Measurements from ENCODE around the gene LRBA. TPM values are rescaled to one million over a fixed set of nuclear protein-coding genes. Genes with fewer than 3 reads are reported as not detected.

The LRBA gene
- total RNA-seq, 1 donor from 2014 or later = 66.2 TPM

DNA sequence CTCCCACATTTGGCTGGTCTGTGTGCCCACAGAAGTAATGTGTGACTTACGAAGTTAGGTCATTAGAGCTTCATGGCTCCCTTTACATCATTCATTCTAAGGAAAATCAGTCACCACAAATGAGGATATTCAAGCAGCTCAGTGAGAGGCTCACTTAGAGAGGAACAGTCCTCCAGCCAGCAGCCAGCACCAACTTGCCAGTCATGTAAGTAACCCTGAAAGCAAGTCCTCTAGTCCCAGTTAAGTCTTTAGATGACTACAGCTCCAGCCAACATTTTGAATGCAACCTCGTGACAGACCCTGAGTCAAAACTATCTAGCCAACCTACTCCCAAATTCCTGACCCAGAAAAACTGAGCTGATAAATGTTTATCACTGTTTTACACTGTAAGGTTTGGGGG lies 71.3 kb downstream of the LRBA start:
- Mint-ChIP-seq H3K27me3 (ENCODE audit: low read depth) (no peaks in the 10 kb centered on the region), H3K27ac (no peak overlapping the region), H3K9me3 (no peaks in the 10 kb centered on the region), H3K36me3 (peaks cover 2% of the 10 kb centered on the region), H3K4me1 (peaks cover 13% of the 10 kb centered on the region), H3K4me3 (no peak overlapping the region)
- TF ChIP-seq, protein P1, sequence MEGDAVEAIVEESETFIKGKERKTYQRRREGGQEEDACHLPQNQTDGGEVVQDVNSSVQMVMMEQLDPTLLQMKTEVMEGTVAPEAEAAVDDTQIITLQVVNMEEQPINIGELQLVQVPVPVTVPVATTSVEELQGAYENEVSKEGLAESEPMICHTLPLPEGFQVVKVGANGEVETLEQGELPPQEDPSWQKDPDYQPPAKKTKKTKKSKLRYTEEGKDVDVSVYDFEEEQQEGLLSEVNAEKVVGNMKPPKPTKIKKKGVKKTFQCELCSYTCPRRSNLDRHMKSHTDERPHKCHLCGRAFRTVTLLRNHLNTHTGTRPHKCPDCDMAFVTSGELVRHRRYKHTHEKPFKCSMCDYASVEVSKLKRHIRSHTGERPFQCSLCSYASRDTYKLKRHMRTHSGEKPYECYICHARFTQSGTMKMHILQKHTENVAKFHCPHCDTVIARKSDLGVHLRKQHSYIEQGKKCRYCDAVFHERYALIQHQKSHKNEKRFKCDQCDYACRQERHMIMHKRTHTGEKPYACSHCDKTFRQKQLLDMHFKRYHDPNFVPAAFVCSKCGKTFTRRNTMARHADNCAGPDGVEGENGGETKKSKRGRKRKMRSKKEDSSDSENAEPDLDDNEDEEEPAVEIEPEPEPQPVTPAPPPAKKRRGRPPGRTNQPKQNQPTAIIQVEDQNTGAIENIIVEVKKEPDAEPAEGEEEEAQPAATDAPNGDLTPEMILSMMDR (IDR thresholded peaks at IDR 0.05; ENCODE audit: unreplicated experiment) = no peak
- no peak for DNase-seq (ENCODE audit: low spot score in 2 of 2, unreplicated experiment in 2 of 2)

DNA sequence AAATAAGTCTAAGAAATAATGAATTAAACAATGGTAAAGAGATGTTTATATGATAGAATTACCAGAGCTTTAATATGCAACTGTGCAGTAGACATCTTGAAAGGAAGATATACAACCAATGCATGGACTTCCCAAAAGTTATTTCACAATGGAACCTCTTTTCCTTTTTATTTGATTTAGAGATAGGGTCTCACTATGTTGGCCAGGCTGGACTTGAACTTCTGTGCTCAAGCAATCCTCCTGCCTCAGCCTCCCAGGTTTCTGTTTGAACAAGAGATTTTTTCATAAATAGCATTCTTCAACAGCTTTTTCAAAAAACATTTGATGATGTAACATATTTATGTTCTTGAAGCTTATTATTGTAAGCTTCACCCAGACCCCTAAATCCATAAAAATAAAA lies 72.0 kb downstream of the LRBA start:
- TF ChIP-seq, protein P1 (IDR thresholded peaks at IDR 0.05; ENCODE audit: unreplicated experiment) = no peak
- no peaks in the 10 kb centered on the region for H3K9me3 Mint-ChIP-seq
- no peaks in the 10 kb centered on the region for H3K36me3 Mint-ChIP-seq
- no peak for DNase-seq (ENCODE audit: low spot score in 2 of 2, unreplicated experiment in 2 of 2)
- no peak overlapping the region for H3K4me3 Mint-ChIP-seq
- H3K27ac Mint-ChIP-seq = peak overlapping the region; percentile 56
- H3K27me3 Mint-ChIP-seq (ENCODE audit: low read depth) = no peaks in the 10 kb centered on the region
- H3K4me1 Mint-ChIP-seq = peaks cover 17% of the 10 kb centered on the region

DNA sequence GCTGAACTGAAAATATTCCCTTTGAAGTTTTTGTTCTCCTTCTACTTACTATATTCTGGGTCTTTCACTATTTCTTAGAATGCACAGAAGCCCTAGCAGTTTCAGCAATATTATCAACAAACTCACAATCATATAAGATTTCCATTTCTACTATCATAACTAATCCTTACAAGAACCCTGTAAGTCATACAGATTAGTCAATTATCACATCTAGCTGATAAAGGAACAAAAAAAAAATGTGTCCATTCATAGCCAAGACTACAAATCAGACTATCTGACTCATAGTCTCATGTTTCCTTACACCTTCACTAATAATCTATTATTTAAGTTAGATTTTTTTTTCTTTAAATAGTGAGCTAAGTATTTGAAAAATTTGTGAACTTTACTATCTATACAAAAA lies 72.5 kb downstream of the LRBA start:
- TF ChIP-seq, protein P1 (IDR thresholded peaks at IDR 0.05; ENCODE audit: unreplicated experiment) = no peak
- Mint-ChIP-seq H3K4me3 (no peak overlapping the region), H3K9me3 (no peaks in the 10 kb centered on the region), H3K4me1 (peaks cover 15% of the 10 kb centered on the region), H3K27ac (no peak overlapping the region), H3K36me3 (no peaks in the 10 kb centered on the region), H3K27me3 (ENCODE audit: low read depth) (no peaks in the 10 kb centered on the region)
- no peak for DNase-seq (ENCODE audit: low spot score in 2 of 2, unreplicated experiment in 2 of 2)

DNA sequence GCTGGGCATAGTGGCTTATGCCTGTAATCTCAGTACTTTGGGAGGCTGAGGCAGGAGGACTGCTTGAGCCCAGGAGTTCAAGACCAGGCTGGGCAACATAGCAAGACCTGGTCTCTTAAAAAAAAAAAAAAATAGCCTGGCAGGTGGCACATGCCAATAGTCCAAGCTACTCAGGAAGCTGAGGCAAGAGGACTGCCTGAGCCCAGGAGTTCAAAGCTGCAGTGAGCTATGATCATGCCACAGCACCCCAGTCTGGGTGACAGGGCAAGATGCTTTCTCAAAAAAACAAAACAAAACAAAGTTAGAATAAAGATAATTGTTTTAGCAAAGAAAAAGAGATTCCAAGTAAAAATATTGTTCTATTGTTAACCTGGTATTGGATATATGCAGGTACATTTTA lies 75.0 kb downstream of the LRBA start:
- DNase-seq (ENCODE audit: low spot score in 2 of 2, unreplicated experiment in 2 of 2) = no peak
- Mint-ChIP-seq H3K27ac (no peak overlapping the region), H3K27me3 (ENCODE audit: low read depth) (no peaks in the 10 kb centered on the region), H3K9me3 (no peaks in the 10 kb centered on the region), H3K4me1 (peaks cover 26% of the 10 kb centered on the region), H3K4me3 (no peak overlapping the region), H3K36me3 (no peaks in the 10 kb centered on the region)
- TF ChIP-seq, protein P1 (IDR thresholded peaks at IDR 0.05; ENCODE audit: unreplicated experiment) = no peak

DNA sequence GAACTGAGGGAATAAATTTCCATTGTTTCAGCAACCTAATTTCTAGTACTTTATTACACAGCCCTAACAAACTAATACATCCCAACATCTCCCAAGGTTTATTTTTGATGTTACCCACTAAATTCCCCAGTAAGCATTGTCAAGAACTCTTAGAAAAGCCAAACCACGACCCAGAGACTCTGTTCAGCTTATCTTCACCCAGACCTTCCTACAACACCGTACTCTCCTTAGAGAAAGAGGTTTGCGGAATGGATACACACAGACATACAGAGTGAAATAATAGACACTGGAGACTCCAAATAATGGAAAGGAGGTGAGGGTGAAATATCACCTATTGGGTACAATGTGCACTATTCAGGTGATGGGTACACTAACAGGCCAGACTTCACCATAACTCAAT lies 75.6 kb downstream of the LRBA start:
- Mint-ChIP-seq H3K9me3 (no peaks in the 10 kb centered on the region), H3K27ac (peak overlapping the region; percentile 23), H3K4me3 (no peak overlapping the region), H3K36me3 (no peaks in the 10 kb centered on the region), H3K4me1 (peaks cover 26% of the 10 kb centered on the region), H3K27me3 (ENCODE audit: low read depth) (no peaks in the 10 kb centered on the region)
- TF ChIP-seq, protein P1 (IDR thresholded peaks at IDR 0.05; ENCODE audit: unreplicated experiment) = no peak
- no peak for DNase-seq (ENCODE audit: low spot score in 2 of 2, unreplicated experiment in 2 of 2)

DNA sequence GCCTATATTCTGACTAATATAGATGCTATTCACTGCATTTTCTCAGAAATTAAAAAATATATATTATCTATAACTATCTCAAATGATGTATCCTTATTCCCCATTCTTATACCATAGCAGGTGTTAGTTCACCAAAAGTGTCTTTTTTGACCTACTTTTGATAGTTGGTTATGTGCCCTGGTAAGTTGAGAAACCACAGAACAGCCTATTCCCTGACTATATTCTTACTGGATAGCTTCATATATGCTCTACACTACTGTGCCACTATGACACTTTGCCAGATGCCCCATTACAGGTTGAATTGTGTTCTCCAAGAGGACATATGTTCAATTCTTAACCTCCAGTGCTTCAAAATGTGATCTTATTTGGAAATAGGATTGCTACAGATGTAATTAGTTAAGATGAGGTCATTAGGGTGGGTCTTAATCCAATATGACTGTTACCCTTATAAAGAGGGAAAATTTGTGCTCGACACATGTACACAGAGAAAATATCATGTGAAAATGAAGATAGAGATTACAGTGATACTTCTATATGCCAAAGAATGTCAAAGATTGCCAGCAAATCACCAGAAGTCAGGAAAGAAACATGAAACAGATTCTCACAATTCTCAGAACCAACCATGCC lies 76.1 kb downstream of the LRBA start:
- H3K27ac Mint-ChIP-seq = peak overlapping the region; percentile 23
- no peaks in the 10 kb centered on the region for H3K36me3 Mint-ChIP-seq
- TF ChIP-seq, protein P1 (IDR thresholded peaks at IDR 0.05; ENCODE audit: unreplicated experiment) = no peak

More for the DNA sequence above, 76.1 kb downstream of the LRBA start:
- no peak overlapping the region for H3K4me3 Mint-ChIP-seq
- H3K9me3 Mint-ChIP-seq = no peaks in the 10 kb centered on the region
- DNase-seq (ENCODE audit: low spot score in 2 of 2, unreplicated experiment in 2 of 2) = no peak
- no peaks in the 10 kb centered on the region for H3K27me3 Mint-ChIP-seq (ENCODE audit: low read depth)
- H3K4me1 Mint-ChIP-seq = peaks cover 26% of the 10 kb centered on the region
